CD14-positive monocyte (primary cell): Measurements from ENCODE around the gene RAB25. TPM values are rescaled to one million over a fixed set of nuclear protein-coding genes. Genes with fewer than 3 reads are reported as not detected.

Experiments used
- DNase-seq, 3 donors: peaks; one replicate each; pipeline ENCODE4 v3.0.0-alpha.2; 2011 to 2022
- H2AFZ ChIP-seq: 2 replicates; pipeline ENCODE4 v1.6.0; 2012; ENCODE audit warnings: mild to moderate bottlenecking, low read depth, low read length, inconsistent platforms; ENCODE audit not compliant: insufficient read depth, poor library complexity, severe bottlenecking
- H3K27ac ChIP-seq, 2 donors: 1 replicate in 1 of 2; 2 replicates in 1 of 2; pipeline ENCODE4 v1.5.1; 2012 to 2013; ENCODE audit warnings: low read length in 2 of 2, control low read depth in 1 of 2, inconsistent platforms in 1 of 2, low read depth in 1 of 2, mild to moderate bottlenecking in 1 of 2
- H3K27me3 ChIP-seq, 2 donors: one replicate each; pipeline versions ENCODE4 v1.6.0 to v1.6.1; 2011 to 2013; ENCODE audit warnings: low read length in 2 of 2; ENCODE audit not compliant: control insufficient read depth in 2 of 2, insufficient read depth in 2 of 2
- H3K36me3 ChIP-seq, 2 donors: replicated peaks in 1 of 2; 1 replicate in 1 of 2; 2 replicates in 1 of 2; pipeline versions ENCODE4 v1.5.1 to v1.6.1; 2012 to 2013; ENCODE audit warnings: low read length in 2 of 2, control low read depth in 1 of 2, inconsistent platforms in 1 of 2, mild to moderate bottlenecking in 1 of 2; ENCODE audit not compliant: insufficient read depth in 2 of 2, control insufficient read depth in 1 of 2
- H3K4me1 ChIP-seq, 2 donors: 1 replicate in 1 of 2; 2 replicates in 1 of 2; pipeline versions ENCODE4 v1.5.1 to v1.6.1; 2012 to 2013; ENCODE audit warnings: low read length in 2 of 2, control low read depth in 1 of 2, inconsistent platforms in 1 of 2, mild to moderate bottlenecking in 1 of 2, moderate library complexity in 1 of 2; ENCODE audit not compliant: insufficient read depth in 2 of 2, control insufficient read depth in 1 of 2
- H3K4me2 ChIP-seq: replicated peaks from 2 replicates; pipeline ENCODE3; 2012; ENCODE audit warnings: low read length, moderate library complexity, mild to moderate bottlenecking; ENCODE audit not compliant: poor library complexity, severe bottlenecking; ENCODE audit errors: extremely low read depth
- H3K4me3 ChIP-seq, 3 experiments: fragments of 200-600 bp in 1 of 3; sonication (generic) in 1 of 3; replicated peaks in 1 of 3; 1 replicate in 2 of 3; 2 replicates in 1 of 3; pipeline ENCODE4 v1.5.1; 2011 to 2013; ENCODE audit warnings: low read length in 3 of 3, mild to moderate bottlenecking in 3 of 3, control low read depth in 2 of 3, low read depth in 2 of 3, inconsistent platforms in 1 of 3, moderate library complexity in 1 of 3
- H3K79me2 ChIP-seq: 2 replicates; pipeline ENCODE4 v1.6.0; 2012; ENCODE audit warnings: mild to moderate bottlenecking, control low read depth, inconsistent platforms, low read length, moderate library complexity; ENCODE audit not compliant: insufficient read depth
- H3K9ac ChIP-seq: 2 replicates; pipeline ENCODE4 v1.6.0; 2017; ENCODE audit warnings: low read length, mild to moderate bottlenecking; ENCODE audit not compliant: insufficient read depth, poor library complexity, severe bottlenecking
- H3K9me3 ChIP-seq, 2 donors: replicated peaks in 1 of 2; 1 replicate in 1 of 2; 2 replicates in 1 of 2; pipeline versions ENCODE4 v1.5.1 to v1.6.1; 2012 to 2013; ENCODE audit warnings: low read length in 2 of 2, control low read depth in 1 of 2; ENCODE audit not compliant: control insufficient read depth in 1 of 2, insufficient read depth in 1 of 2
- H4K20me1 ChIP-seq: 2 replicates; pipeline ENCODE4 v1.6.0; 2012; ENCODE audit warnings: mild to moderate bottlenecking, low read length, control low read depth, moderate library complexity; ENCODE audit not compliant: insufficient read depth
- H3K27ac Mint-ChIP-seq, 7 donors: one replicate each; pipeline ENCODE4 v1.8.0; 2020; ENCODE audit warnings: mild to moderate bottlenecking in 7 of 7, mixed read lengths in 7 of 7, moderate library complexity in 6 of 7, inconsistent platforms in 2 of 7
- H3K27me3 Mint-ChIP-seq, 3 donors: one replicate each; pipeline ENCODE4 v1.8.0; 2021 to 2022; ENCODE audit warnings: low read depth in 3 of 3, mild to moderate bottlenecking in 3 of 3, mixed read lengths in 3 of 3, moderate library complexity in 3 of 3, inconsistent platforms in 1 of 3
- H3K36me3 Mint-ChIP-seq, 2 donors: one replicate each; pipeline ENCODE4 v1.8.0; 2020; ENCODE audit warnings: mixed read lengths in 2 of 2, inconsistent platforms in 1 of 2, mild to moderate bottlenecking in 1 of 2
- H3K4me1 Mint-ChIP-seq: one replicate; pipeline ENCODE4 v1.8.0; 2020; ENCODE audit warnings: mild to moderate bottlenecking, mixed read lengths
- H3K4me3 Mint-ChIP-seq, 2 donors: one replicate each; pipeline ENCODE4 v1.8.0; 2020; ENCODE audit warnings: mild to moderate bottlenecking in 2 of 2, mixed read lengths in 2 of 2, moderate library complexity in 1 of 2
- H3K9me3 Mint-ChIP-seq, 7 donors: one replicate each; pipeline ENCODE4 v1.8.0; 2020 to 2022; ENCODE audit warnings: mixed read lengths in 7 of 7, mild to moderate bottlenecking in 6 of 7, moderate library complexity in 6 of 7, inconsistent platforms in 2 of 7
- WGBS: methylation state at CpG from one replicate; pipeline ENCODE4 v1.1.5; 2013; ENCODE audit warnings: missing lambda C conversion rate; ENCODE audit not compliant: insufficient coverage; 5-methylcytosine and 5-hydroxymethylcytosine counted together
- intact Hi-C, 2 donors: fragments of 100-400 bp; cut with micrococcal nuclease; formaldehyde crosslinking; loops; one replicate each; pipeline versions ENCODE4 v1.15.0 to v1.15.1; 2023
- polyA plus RNA-seq, 3 donors: library from polyadenylated mRNA; depleted of rRNA in 1 of 3; unstranded in 2 of 3; stranded (reverse) in 1 of 3; fragments of 300-500 nt in 2 of 3; fragments of >200 nt in 1 of 3; fragmentation: Illumina TruSeq in 2 of 3; gene quantifications; 1 replicate in 2 of 3; 2 replicates in 1 of 3; pipeline ENCODE4 v1.2.3, GENCODE V29; 2012 to 2021
- TF ChIP-seq, protein P1 (sequence below): fragments of 200-600 bp; IDR thresholded peaks from one replicate; pipeline ENCODE4 v1.8.0; 2022; ENCODE audit warnings: antibody characterized with exemption, mild to moderate bottlenecking

Gene RAB25
- polyA plus RNA-seq, 3 donors = 0.23 TPM; not detected in 2

DNA sequence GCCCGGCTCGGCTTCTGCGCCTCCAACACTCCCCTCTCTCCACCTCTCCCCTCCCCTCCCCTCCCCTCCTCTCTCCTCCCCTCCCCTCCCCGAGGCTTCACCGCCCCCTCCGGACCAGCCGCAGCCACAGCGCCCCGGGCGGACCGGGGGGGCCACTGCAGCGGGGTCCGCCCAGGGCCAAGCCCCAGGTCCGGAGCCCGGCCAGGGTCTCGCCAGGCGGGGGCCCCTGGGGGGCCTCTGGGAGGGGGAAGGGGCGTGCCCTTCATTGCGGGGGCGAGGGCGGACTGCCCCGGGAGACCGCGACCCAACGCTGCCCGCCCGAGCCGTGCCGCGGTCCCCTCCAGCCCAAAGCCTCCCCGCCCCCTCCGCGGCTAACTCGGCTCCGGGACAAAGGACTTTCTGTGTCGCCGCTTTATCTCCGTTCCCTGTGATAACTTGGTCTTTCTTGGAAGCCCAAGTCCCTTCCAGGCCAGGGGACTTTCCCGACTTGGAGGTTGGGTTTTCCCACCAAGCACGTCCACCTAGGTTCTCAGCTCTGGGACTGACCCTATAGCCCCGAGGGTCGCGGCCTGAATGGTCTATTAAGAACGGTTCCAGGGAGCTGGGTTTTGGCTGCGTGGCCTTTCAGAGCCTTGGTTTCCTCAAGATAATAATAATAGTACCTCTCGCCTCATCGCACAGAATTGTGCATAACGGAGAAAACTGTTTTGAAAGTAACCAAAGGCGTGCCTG is 7.0 kb upstream of the RAB25 start, which contains the start of gene UBQLN4:
TSS of gene UBQLN4 (minus strand) at position 31 of the 732 bp plus-strand sequence. CDS start 97 bp downstream, outside the sequence.
- intact Hi-C loops = loop anchor here (2.0 to 5.0 kb wide), 4 partner anchors 33 to 122 kb away; partner anchors contain the start of genes KHDC4 (in 2 of the 2) and SSR2 (in 1 of the 2)
- Histone ChIP-seq H3K4me2 (peak within 1 kb of the TSS; percentile 100), H3K36me3 (peaks cover 17 to 29% of the 10 kb centered on the region in 2 donors), H3K79me2 (peaks cover 19% of the 10 kb centered on the region), H4K20me1 (peaks cover 6% of the 10 kb centered on the region), H3K27ac (peak within 1 kb of the TSS; percentile 84 to 86), H3K9me3 (no peaks in the 10 kb centered on the region), H3K4me1 (peaks cover 23 to 38% of the 10 kb centered on the region in 2 donors), H3K4me3 (peak within 1 kb of the TSS; percentile 87 to 99 (median 93)), H2AFZ (peak within 1 kb of the TSS; percentile 94), H3K9ac (peak within 1 kb of the TSS; percentile 79), H3K27me3 (no peaks in the 10 kb centered on the region)
- 0% methylated on average over 28 of the region's 49 CpGs for WGBS
- Mint-ChIP-seq H3K4me3 (peak within 1 kb of the TSS; percentile 97), H3K4me1 (peaks cover 25% of the 10 kb centered on the region), H3K36me3 (peaks cover 33 to 39% of the 10 kb centered on the region in 2 donors), H3K9me3 (peaks cover 0 to 2% (median 0%) of the 10 kb centered on the region in 7 donors), H3K27ac (peak within 1 kb of the TSS; percentile 84 to 96 (median 93)), H3K27me3 (peaks cover 0 to 2% (median 1%) of the 10 kb centered on the region in 3 donors)
- TF ChIP-seq, protein P1, sequence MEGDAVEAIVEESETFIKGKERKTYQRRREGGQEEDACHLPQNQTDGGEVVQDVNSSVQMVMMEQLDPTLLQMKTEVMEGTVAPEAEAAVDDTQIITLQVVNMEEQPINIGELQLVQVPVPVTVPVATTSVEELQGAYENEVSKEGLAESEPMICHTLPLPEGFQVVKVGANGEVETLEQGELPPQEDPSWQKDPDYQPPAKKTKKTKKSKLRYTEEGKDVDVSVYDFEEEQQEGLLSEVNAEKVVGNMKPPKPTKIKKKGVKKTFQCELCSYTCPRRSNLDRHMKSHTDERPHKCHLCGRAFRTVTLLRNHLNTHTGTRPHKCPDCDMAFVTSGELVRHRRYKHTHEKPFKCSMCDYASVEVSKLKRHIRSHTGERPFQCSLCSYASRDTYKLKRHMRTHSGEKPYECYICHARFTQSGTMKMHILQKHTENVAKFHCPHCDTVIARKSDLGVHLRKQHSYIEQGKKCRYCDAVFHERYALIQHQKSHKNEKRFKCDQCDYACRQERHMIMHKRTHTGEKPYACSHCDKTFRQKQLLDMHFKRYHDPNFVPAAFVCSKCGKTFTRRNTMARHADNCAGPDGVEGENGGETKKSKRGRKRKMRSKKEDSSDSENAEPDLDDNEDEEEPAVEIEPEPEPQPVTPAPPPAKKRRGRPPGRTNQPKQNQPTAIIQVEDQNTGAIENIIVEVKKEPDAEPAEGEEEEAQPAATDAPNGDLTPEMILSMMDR = peak; percentile 60
- DNase-seq = peak; percentile 68 to 78 (median 75)

DNA sequence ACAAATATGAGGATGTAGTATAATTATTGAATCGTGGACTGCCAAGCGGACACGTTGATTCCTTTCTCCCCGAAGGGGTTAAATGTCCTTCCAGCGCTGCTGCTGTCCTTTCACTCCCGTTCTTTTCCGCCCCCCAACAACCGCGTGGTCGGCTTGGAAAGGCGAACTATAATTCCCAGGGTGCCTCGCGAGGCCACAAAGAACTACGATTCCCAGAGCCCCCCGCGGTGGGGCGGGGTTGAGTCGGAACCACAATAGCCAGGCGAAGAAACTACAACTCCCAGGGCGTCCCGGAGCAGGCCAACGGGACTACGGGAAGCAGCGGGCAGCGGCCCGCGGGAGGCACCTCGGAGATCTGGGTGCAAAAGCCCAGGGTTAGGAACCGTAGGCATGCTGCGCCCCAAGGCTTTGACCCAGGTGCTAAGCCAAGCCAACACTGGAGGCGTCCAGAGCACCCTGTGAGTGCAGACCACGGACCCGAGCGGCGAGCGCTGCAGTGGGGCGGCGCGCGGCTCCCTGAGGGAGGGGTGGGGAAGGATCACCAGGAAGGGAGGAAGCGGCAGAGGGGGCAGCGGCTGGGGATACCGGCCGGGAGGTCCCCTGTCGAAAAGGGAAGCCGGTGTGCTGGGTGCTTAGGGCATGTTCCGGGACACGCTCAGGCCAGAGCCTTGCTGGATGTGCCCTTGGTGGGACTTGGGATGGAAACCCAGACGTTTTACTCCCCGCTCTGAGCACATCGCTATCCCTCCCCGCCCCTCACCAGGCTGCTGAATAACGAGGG is 6.3 kb upstream of the RAB25 start, which contains the start of gene LAMTOR2:
TSS of gene LAMTOR2 (plus strand) at position 283 of the 781 bp plus-strand sequence. CDS start at position 391, 108 bp downstream.
- H3K9ac ChIP-seq = peak within 1 kb of the TSS; percentile 79
- DNase-seq = peak; percentile 87 to 93 (median 91)
- Mint-ChIP-seq H3K27ac (peak within 1 kb of the TSS; percentile 84 to 96 (median 93)), H3K9me3 (peaks cover 0 to 2% (median 0%) of the 10 kb centered on the region in 7 donors), H3K27me3 (peaks cover 0 to 2% (median 1%) of the 10 kb centered on the region in 3 donors), H3K36me3 (peaks cover 31 to 32% of the 10 kb centered on the region in 2 donors), H3K4me1 (peaks cover 25% of the 10 kb centered on the region), H3K4me3 (peak within 1 kb of the TSS; percentile 93 to 97)
- H3K4me1 ChIP-seq = peaks cover 23 to 38% of the 10 kb centered on the region in 2 donors
- H3K4me3 ChIP-seq = peak within 1 kb of the TSS; percentile 61 to 99 (median 93)
- H3K36me3 ChIP-seq = peaks cover 17 to 24% of the 10 kb centered on the region in 2 donors
- intact Hi-C loops = loop anchor here (2.0 to 5.0 kb wide), 5 partner anchors 32 to 122 kb away; partner anchors contain the start of genes KHDC4 (in 2 of the 2) and SSR2 (in 2 of the 2)
- H3K4me2 ChIP-seq = peak within 1 kb of the TSS; percentile 100
- H3K27ac ChIP-seq = peak within 1 kb of the TSS; percentile 84 to 86
- H3K79me2 ChIP-seq = peaks cover 19% of the 10 kb centered on the region
- H3K27me3 ChIP-seq = no peaks in the 10 kb centered on the region
- peak within 1 kb of the TSS; percentile 94 for H2AFZ ChIP-seq
- H3K9me3 ChIP-seq = no peaks in the 10 kb centered on the region
- TF ChIP-seq, protein P1 = no peak
- WGBS = under 1% methylated on average over 45 of the region's 53 CpGs
- peaks cover 6% of the 10 kb centered on the region for H4K20me1 ChIP-seq
